ENCODE results near the gene MTUS2.

DNA sequence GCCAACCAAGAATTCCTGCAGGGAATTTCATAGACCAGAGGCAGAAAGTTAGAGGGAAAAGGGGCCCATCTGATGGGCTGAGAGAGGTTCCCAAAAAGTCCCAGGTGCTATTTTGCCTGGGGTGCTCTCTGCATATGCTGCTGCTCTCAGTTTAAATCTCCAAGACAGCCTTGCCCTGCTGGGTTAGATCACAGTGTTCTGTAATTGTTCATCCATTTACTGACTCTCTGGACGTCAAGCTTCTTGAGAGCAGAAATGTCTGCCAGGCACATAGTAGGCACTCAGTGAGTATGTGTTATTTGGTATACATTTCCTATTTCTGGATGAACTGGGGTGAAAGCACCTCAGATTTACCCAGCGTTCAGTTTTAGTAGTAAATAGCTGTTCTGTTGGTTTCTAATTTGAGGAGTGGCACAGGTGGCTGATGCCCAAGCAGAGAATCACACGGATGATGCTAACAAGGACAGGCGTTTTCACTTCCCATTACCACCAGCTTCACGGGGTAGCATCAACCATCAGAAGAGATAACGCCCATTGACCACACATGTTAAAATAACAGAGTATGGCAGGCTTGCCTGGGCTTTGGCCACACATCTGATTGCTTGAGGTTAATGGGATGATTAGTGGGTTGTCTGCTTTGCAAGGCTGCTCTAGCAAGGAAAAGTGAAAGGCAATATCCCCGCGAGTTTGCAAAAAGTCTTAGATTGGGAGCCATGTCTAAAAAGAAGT is 614.2 kb downstream of the MTUS2 start:
- TF ChIP-seq CTCF (IDR thresholded peaks at IDR 0.05) (no peak), POLR2A (IDR thresholded peaks at IDR 0.05) (no peak)

All from body of pancreas (tissue), 4 donors.